ENCODE data around the gene GALNT3. TPM values are rescaled to one million over a fixed set of nuclear protein-coding genes. Genes with fewer than 3 reads are reported as not detected.

Gene GALNT3
- total RNA-seq, 1 experiment from 2014 or later = 18.5 TPM

GRCh38 chr2:165795011-165795410 lies 964 bp upstream of the GALNT3 start:
- Histone ChIP-seq H3K4me2 (ENCODE audit: insufficient read depth, insufficient read length, low read length) (peak overlapping the region; percentile 98), H4K5ac (ENCODE audit: insufficient read length, low read depth, low read length) (no peak overlapping the region), H3K14ac (ENCODE audit: insufficient read depth, low read length) (no peak overlapping the region), H3K18ac (ENCODE audit: insufficient read length, low read depth, low read length) (no peak overlapping the region), H2AK5ac (ENCODE audit: insufficient read length, low read length) (no peak overlapping the region), H2AFZ (ENCODE audit: low read length) (no peak overlapping the region), H3T11ph (ENCODE audit: low read length) (no peak overlapping the region), H2BK120ac (ENCODE audit: low read depth, low read length, poor library complexity, severe bottlenecking) (no peak overlapping the region), H3K27me3 (ENCODE audit: insufficient read depth, low read length) (no peaks in the 10 kb centered on the region), H3K9ac (ENCODE audit: extremely low read depth, insufficient read length, low read length) (peak overlapping the region; percentile 81), H4K20me1 (ENCODE audit: control insufficient read depth, insufficient read depth, insufficient read length) (peaks cover 3% of the 10 kb centered on the region), H2BK20ac (ENCODE audit: low read depth, low read length, poor library complexity, severe bottlenecking) (no peak overlapping the region), H3K56ac (ENCODE audit: insufficient read length, low read depth, low read length) (no peak overlapping the region), H4K8ac (replicated peaks; ENCODE audit: insufficient read length, low read depth, low read length) (no peak overlapping the region), H2BK5ac (ENCODE audit: insufficient read length, low read length) (no peak overlapping the region), H3K4me1 (ENCODE audit: insufficient read depth, low read length) (peaks cover 4% of the 10 kb centered on the region; the same call in 1 of the 2 replicates), H3K79me2 (ENCODE audit: insufficient read depth, low read length) (peaks cover 12% of the 10 kb centered on the region; the same call in 1 of the 2 replicates), H3K79me1 (ENCODE audit: insufficient read depth, low read depth, low read length, poor library complexity, severe bottlenecking) (no peaks in the 10 kb centered on the region), H2BK12ac (ENCODE audit: insufficient read length, low read depth, low read length) (no peak overlapping the region), H3K23me2 (ENCODE audit: insufficient read length, low read depth, low read length, poor library complexity, severe bottlenecking) (peaks cover 13% of the 10 kb centered on the region), H3K9me3 (ENCODE audit: control insufficient read depth, low read depth, low read length) (no peaks in the 10 kb centered on the region), H2BK15ac (ENCODE audit: low read depth, low read length) (no peak overlapping the region), H3K4ac (ENCODE audit: low read depth, low read length) (no peak overlapping the region), H3K27ac (ENCODE audit: insufficient read length, low read depth, low read length) (peak overlapping the region; percentile 71), H3K23ac (ENCODE audit: insufficient read length, low read depth, low read length) (no peak overlapping the region), H4K91ac (ENCODE audit: insufficient read length, low read depth, low read length) (no peak overlapping the region)
- no peaks in the 10 kb centered on the region for H3K27me3 Mint-ChIP-seq (ENCODE audit: low read depth)
- no peak for TF ChIP-seq CTCF (conservative IDR thresholded peaks at IDR 0.05)
- no peak for DNase-seq
- peak overlapping the region in 1 of 3 experiments; percentile 32; a peak in 2 of 7 replicates for H3K27ac Mint-ChIP-seq
- no CpG with 5 or more reads among the region's 2 CpGs for WGBS (ENCODE audit: extremely low coverage, insufficient read length, low lambda C conversion rate)
- peaks cover 50 to 54% of the 10 kb centered on the region in 2 experiments for H3K4me1 Mint-ChIP-seq
- H3K4me3 Mint-ChIP-seq = peak overlapping the region; percentile 94 to 99
- peaks cover 4 to 20% (median 11%) of the 10 kb centered on the region in 3 experiments for H3K36me3 Mint-ChIP-seq (ENCODE audit: insufficient read depth in 1 of 3, low read depth in 3 of 3)
- H3K9me3 Mint-ChIP-seq = peaks cover 0 to 4% of the 10 kb centered on the region in 2 experiments; a peak in 1 of 5 replicates

Measured in H9 (cell line).